Measurements from ENCODE around the gene PEDS1. TPM values are rescaled to one million over a fixed set of nuclear protein-coding genes. Genes with fewer than 3 reads are reported as not detected.

PEDS1 gene
- total and polyA plus RNA-seq, 10 of the 15 experiments (the other 5 are each of a cell fraction or from before 2014, with no cell fraction given) = 1.7 to 25.6 (median 16.8) TPM

- Histone ChIP-seq H3K9ac (ENCODE audit: control insufficient read depth, insufficient read depth, low read length) (peak overlapping the region; percentile 60), H3K27me3 (replicated peaks in 1 of 2; ENCODE audit: control insufficient read depth in 2 of 2, insufficient read depth in 2 of 2, low read length in 1 of 2) (no peaks in the 10 kb centered on the region), H4K20me1 (ENCODE audit: control insufficient read depth, insufficient read depth) (no peaks in the 10 kb centered on the region), H3K4me3 (peak overlapping the region; percentile 96), H3K79me2 (ENCODE audit: control insufficient read depth, insufficient read depth, low read length) (peaks cover 41% of the 10 kb centered on the region), H3K9me3 (replicated peaks; ENCODE audit: control insufficient read depth, insufficient read depth, low read length) (no peaks in the 10 kb centered on the region), H3K36me3 (ENCODE audit: control insufficient read depth in 2 of 2, insufficient read depth in 2 of 2, low read length in 1 of 2) (no peaks in the 10 kb centered on the region), H2AFZ (ENCODE audit: control insufficient read depth, low read depth, low read length) (peak overlapping the region; percentile 95), H3K4me2 (ENCODE audit: control insufficient read depth, insufficient read depth) (peak overlapping the region; percentile 99), H3K4me1 (ENCODE audit: control insufficient read depth, insufficient read depth, low read length) (peaks cover 22% of the 10 kb centered on the region), H3K27ac (ENCODE audit: control insufficient read depth, insufficient read depth) (peak overlapping the region; percentile 65)
- ATAC-seq = peak; percentile 80
- WGBS (ENCODE audit: insufficient coverage, insufficient replicate concordance, low lambda C conversion rate, missing lambda C conversion rate) = 1% methylated on average over 24 of the region's 24 CpGs
- peak; percentile 54 for FAIRE-seq
- BruUV-seq (replicated peaks) = no TSS peak
- intact Hi-C loops (cut with micrococcal nuclease; ENCODE audit: unreplicated experiment) (no loop called here), in situ Hi-C loops (cut with MboI) (no loop called here)
- RAD21 ChIA-PET (ENCODE audit: unreplicated experiment) = interaction anchor here (0.5 to 2.7 kb wide), 16 partner anchors 8 to 178 kb away, joined by 3 to 13 read pairs (median 4); partner anchors contain the start of gene PEDS1
- CTCF ChIA-PET = interaction anchor here (0.6 to 9.8 kb wide), 21 partner anchors 9 to 460 kb away, joined by 3 to 219 read pairs (median 4); no protein-coding TSS in a partner anchor
- peak; percentile 89 for DNase-seq (ENCODE audit: low read depth, low spot score)
- POLR2A ChIA-PET = interaction anchor here (0.8 to 2.8 kb wide), 9 partner anchors 9 to 397 kb away, joined by 3 to 34 read pairs (median 5); partner anchors contain the start of genes PEDS1 and RNF114
- SMC1A ChIA-PET (ENCODE audit: uncharacterized antibody, unreplicated experiment) = interaction anchor here (0.7 to 2.7 kb wide), 15 partner anchors 9 to 397 kb away, joined by 3 to 28 read pairs (median 5); partner anchors contain the start of gene PEDS1
- TF ChIP-seq, protein P1, sequence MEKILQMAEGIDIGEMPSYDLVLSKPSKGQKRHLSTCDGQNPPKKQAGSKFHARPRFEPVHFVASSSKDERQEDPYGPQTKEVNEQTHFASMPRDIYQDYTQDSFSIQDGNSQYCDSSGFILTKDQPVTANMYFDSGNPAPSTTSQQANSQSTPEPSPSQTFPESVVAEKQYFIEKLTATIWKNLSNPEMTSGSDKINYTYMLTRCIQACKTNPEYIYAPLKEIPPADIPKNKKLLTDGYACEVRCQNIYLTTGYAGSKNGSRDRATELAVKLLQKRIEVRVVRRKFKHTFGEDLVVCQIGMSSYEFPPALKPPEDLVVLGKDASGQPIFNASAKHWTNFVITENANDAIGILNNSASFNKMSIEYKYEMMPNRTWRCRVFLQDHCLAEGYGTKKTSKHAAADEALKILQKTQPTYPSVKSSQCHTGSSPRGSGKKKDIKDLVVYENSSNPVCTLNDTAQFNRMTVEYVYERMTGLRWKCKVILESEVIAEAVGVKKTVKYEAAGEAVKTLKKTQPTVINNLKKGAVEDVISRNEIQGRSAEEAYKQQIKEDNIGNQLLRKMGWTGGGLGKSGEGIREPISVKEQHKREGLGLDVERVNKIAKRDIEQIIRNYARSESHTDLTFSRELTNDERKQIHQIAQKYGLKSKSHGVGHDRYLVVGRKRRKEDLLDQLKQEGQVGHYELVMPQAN (conservative IDR thresholded peaks at IDR 0.05) = no peak
- TF ChIP-seq REST (IDR thresholded peaks at IDR 0.05; ENCODE audit: low read depth, low read length) (no peak), BRCA1 (IDR thresholded peaks at IDR 0.05; ENCODE audit: low read depth, low read length) (no peak), YY1 (IDR thresholded peaks at IDR 0.05; ENCODE audit: low read depth, low read length) (peak; percentile 67), ATF7 (IDR thresholded peaks at IDR 0.05; ENCODE audit: low read depth) (0 out of 2 replicates have a peak, but pooled peaks have one; percentile 27), ZBED1 (IDR thresholded peaks at IDR 0.05; ENCODE audit: borderline replicate concordance) (no peak), NFIC (IDR thresholded peaks at IDR 0.05; ENCODE audit: low read depth, low read length) (no peak), RUNX3 (IDR thresholded peaks at IDR 0.05; ENCODE audit: low read length) (peak; percentile 60; the same call in 1 of the 2 replicates), SMAD5 (IDR thresholded peaks at IDR 0.05; ENCODE audit: low read depth) (peak; percentile 80; the same call in 1 of the 2 replicates), ETV6 (conservative IDR thresholded peaks at IDR 0.05 in 1 of 2, IDR thresholded peaks at IDR 0.05 in 1 of 2; ENCODE audit: borderline replicate concordance in 1 of 2, low read depth in 1 of 2) (no peak), LARP7 (IDR thresholded peaks at IDR 0.05) (no peak), MEF2A (IDR thresholded peaks at IDR 0.05; ENCODE audit: insufficient read depth, low read depth, low read length) (no peak)
- TF ChIP-seq, protein P2, sequence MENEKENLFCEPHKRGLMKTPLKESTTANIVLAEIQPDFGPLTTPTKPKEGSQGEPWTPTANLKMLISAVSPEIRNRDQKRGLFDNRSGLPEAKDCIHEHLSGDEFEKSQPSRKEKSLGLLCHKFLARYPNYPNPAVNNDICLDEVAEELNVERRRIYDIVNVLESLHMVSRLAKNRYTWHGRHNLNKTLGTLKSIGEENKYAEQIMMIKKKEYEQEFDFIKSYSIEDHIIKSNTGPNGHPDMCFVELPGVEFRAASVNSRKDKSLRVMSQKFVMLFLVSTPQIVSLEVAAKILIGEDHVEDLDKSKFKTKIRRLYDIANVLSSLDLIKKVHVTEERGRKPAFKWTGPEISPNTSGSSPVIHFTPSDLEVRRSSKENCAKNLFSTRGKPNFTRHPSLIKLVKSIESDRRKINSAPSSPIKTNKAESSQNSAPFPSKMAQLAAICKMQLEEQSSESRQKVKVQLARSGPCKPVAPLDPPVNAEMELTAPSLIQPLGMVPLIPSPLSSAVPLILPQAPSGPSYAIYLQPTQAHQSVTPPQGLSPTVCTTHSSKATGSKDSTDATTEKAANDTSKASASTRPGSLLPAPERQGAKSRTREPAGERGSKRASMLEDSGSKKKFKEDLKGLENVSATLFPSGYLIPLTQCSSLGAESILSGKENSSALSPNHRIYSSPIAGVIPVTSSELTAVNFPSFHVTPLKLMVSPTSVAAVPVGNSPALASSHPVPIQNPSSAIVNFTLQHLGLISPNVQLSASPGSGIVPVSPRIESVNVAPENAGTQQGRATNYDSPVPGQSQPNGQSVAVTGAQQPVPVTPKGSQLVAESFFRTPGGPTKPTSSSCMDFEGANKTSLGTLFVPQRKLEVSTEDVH (IDR thresholded peaks at IDR 0.05; ENCODE audit: low read depth, partially characterized antibody) = no peak
- TF ChIP-seq, protein P3, sequence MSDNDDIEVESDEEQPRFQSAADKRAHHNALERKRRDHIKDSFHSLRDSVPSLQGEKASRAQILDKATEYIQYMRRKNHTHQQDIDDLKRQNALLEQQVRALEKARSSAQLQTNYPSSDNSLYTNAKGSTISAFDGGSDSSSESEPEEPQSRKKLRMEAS (IDR thresholded peaks at IDR 0.05; ENCODE audit: low read depth, low read length) = peak; percentile 34; the same call in 1 of the 2 replicates
Measured at GRCh38 chr20:50115591-50116367, 37.7 kb downstream of the PEDS1 start.

Data from GM12878 (cell line).